NCI-H1436 treated with DMSO at 0.1 percent for 48 hours (cell line): ENCODE data around the gene GDI2.

Source experiments
- DNase-seq: peaks from one replicate; lab custom pipeline; 2025; lab: John Stamatoyannopoulos, UW

The GDI2 gene

GRCh38 chr10:5742116-5742515 is 71.1 kb downstream of the GDI2 start:
- no peak for DNase-seq

GRCh38 chr10:5741276-5741675 is 72.0 kb downstream of the GDI2 start:
- DNase-seq: no peak

GRCh38 chr10:5738427-5738826 is 74.8 kb downstream of the GDI2 start:
- no peak for DNase-seq

- no peak for DNase-seq
Observed at GRCh38 chr10:5737352-5737751, 75.9 kb downstream of the GDI2 start.

- no peak for DNase-seq
Observed at GRCh38 chr10:5736591-5736990, 76.6 kb downstream of the GDI2 start.

- no peak for DNase-seq
Observed at GRCh38 chr10:5735119-5735518, 78.1 kb downstream of the GDI2 start.

- DNase-seq: no peak
Observed at GRCh38 chr10:5732141-5732540, 81.1 kb downstream of the GDI2 start.

- DNase-seq: no peak
Observed at GRCh38 chr10:5731559-5731958, 81.7 kb downstream of the GDI2 start.

- DNase-seq: no peak
Observed at GRCh38 chr10:5730766-5731165, 82.5 kb downstream of the GDI2 start.

GRCh38 chr10:5723692-5724091 is 89.5 kb downstream of the GDI2 start:
- no peak for DNase-seq

- DNase-seq: no peak
Observed at GRCh38 chr10:5720182-5720581, 93.1 kb downstream of the GDI2 start.

- DNase-seq: no peak
Observed at GRCh38 chr10:5719546-5719945, 93.7 kb downstream of the GDI2 start.
